ENCODE data around the gene MPEG1.

MPEG1 gene

GRCh38 chr11:59189986-59190385 is 22.7 kb downstream of the MPEG1 start:
- TF ChIP-seq NFIC (IDR thresholded peaks at IDR 0.05) (no peak), CREB1 (IDR thresholded peaks at IDR 0.05; ENCODE audit: low read depth) (no peak), FOXM1 (IDR thresholded peaks at IDR 0.05; ENCODE audit: borderline replicate concordance, low read depth) (no peak), EGR1 (IDR thresholded peaks at IDR 0.05) (no peak), TCF12 (IDR thresholded peaks at IDR 0.05; ENCODE audit: low read depth) (no peak)

DNA sequence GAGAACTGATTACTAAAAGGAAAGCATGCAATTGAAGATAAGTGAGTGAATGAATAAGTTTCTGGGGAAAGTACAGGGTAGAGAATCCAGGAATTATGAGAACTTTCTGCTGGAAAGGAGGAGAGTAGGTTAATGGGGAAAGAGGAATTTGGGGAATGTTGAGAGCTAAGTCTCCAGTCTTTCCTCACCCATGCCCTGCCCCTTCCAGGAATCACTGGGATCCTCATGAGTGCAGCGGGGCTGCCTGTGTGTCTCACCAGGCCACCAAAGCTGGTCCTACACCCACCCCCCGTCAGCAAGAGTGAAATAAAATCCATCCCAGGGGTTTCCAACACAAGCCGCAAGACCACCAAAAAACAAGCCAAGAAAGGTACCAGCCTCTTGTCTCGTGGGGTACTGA is 23.8 kb downstream of the MPEG1 start:
- TF ChIP-seq EGR1 (IDR thresholded peaks at IDR 0.05) (no peak), TAF1 (IDR thresholded peaks at IDR 0.05; ENCODE audit: low read depth) (no peak), RAD21 (IDR thresholded peaks at IDR 0.05; ENCODE audit: low read depth) (no peak), TCF12 (IDR thresholded peaks at IDR 0.05; ENCODE audit: low read depth) (no peak), YY1 (IDR thresholded peaks at IDR 0.05; ENCODE audit: low read depth) (no peak), FOXM1 (IDR thresholded peaks at IDR 0.05; ENCODE audit: borderline replicate concordance, low read depth) (no peak), ZBTB7A (IDR thresholded peaks at IDR 0.05; ENCODE audit: low read depth) (no peak), USF1 (IDR thresholded peaks at IDR 0.05) (no peak), CEBPB (IDR thresholded peaks at IDR 0.05) (no peak)
- TF ChIP-seq, protein P1, sequence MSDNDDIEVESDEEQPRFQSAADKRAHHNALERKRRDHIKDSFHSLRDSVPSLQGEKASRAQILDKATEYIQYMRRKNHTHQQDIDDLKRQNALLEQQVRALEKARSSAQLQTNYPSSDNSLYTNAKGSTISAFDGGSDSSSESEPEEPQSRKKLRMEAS (IDR thresholded peaks at IDR 0.05), result no peak

- TF ChIP-seq NFIC (IDR thresholded peaks at IDR 0.05) (no peak), EGR1 (IDR thresholded peaks at IDR 0.05) (no peak), TCF12 (IDR thresholded peaks at IDR 0.05; ENCODE audit: low read depth) (no peak), EP300 (IDR thresholded peaks at IDR 0.05; ENCODE audit: borderline replicate concordance) (no peak), YY1 (IDR thresholded peaks at IDR 0.05; ENCODE audit: low read depth) (no peak), FOXM1 (IDR thresholded peaks at IDR 0.05; ENCODE audit: borderline replicate concordance, low read depth) (no peak), REST (IDR thresholded peaks at IDR 0.05; ENCODE audit: low read depth) (no peak), TEAD4 (IDR thresholded peaks at IDR 0.05) (no peak), USF1 (IDR thresholded peaks at IDR 0.05) (no peak), ZBTB7A (IDR thresholded peaks at IDR 0.05; ENCODE audit: low read depth) (no peak), CEBPB (IDR thresholded peaks at IDR 0.05) (no peak), TAF1 (IDR thresholded peaks at IDR 0.05; ENCODE audit: low read depth) (no peak), RAD21 (IDR thresholded peaks at IDR 0.05; ENCODE audit: low read depth) (no peak), CREB1 (IDR thresholded peaks at IDR 0.05; ENCODE audit: low read depth) (no peak)
- TF ChIP-seq, protein P1 (IDR thresholded peaks at IDR 0.05), result no peak
Measured at GRCh38 chr11:59187587-59187986, 25.1 kb downstream of the MPEG1 start.

- no peak for TF ChIP-seq TEAD4 (IDR thresholded peaks at IDR 0.05)
- no peak for TF ChIP-seq YY1 (IDR thresholded peaks at IDR 0.05; ENCODE audit: low read depth)
- no peak for TF ChIP-seq REST (IDR thresholded peaks at IDR 0.05; ENCODE audit: low read depth)
- no peak for TF ChIP-seq NFIC (IDR thresholded peaks at IDR 0.05)
- TF ChIP-seq TAF1 (IDR thresholded peaks at IDR 0.05; ENCODE audit: low read depth), result no peak
- TF ChIP-seq USF1 (IDR thresholded peaks at IDR 0.05), result no peak
- TF ChIP-seq, protein P1 (IDR thresholded peaks at IDR 0.05), result no peak
- TF ChIP-seq EGR1 (IDR thresholded peaks at IDR 0.05), result no peak
Measured at GRCh38 chr11:59187035-59187434, 25.7 kb downstream of the MPEG1 start.

- TF ChIP-seq NFIC (IDR thresholded peaks at IDR 0.05), result no peak
- no peak for TF ChIP-seq TAF1 (IDR thresholded peaks at IDR 0.05; ENCODE audit: low read depth)
- TF ChIP-seq TCF12 (IDR thresholded peaks at IDR 0.05; ENCODE audit: low read depth), result no peak
Measured at GRCh38 chr11:59186130-59186594, 26.6 kb downstream of the MPEG1 start.

DNA sequence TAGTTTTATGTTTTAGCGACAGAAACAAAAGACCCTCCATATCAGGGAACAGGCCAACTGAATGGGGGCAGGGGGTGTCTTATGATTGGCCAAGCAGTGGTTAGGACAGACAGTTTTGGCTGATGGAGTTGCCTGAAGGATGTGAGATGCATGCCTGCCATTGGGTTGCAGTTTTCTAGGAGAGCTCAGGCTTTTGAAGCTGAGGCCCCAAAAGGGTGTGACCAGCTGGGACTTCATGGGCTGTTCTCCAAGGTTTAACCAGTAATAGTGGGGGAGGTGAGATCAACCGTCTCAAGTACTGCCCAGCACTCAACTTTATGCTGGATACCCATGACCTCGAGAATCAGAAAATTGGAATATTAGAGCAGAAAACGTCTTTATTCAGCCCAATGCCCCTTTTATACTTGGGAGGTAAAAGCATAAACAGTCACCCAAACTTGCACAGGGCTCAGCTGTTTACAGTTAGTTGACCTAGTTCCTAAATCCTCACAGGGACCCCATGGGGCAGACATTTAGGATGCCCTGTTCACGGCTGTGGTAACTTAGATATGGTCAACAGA is 27.3 kb downstream of the MPEG1 start:
- TF ChIP-seq RAD21 (IDR thresholded peaks at IDR 0.05; ENCODE audit: low read depth), result no peak
- TF ChIP-seq TCF12 (IDR thresholded peaks at IDR 0.05; ENCODE audit: low read depth), result no peak
- TF ChIP-seq NFIC (IDR thresholded peaks at IDR 0.05), result no peak
- TF ChIP-seq USF1 (IDR thresholded peaks at IDR 0.05), result no peak
- TF ChIP-seq EP300 (IDR thresholded peaks at IDR 0.05; ENCODE audit: borderline replicate concordance), result no peak
- TF ChIP-seq ZBTB7A (IDR thresholded peaks at IDR 0.05; ENCODE audit: low read depth), result no peak
- no peak for TF ChIP-seq REST (IDR thresholded peaks at IDR 0.05; ENCODE audit: low read depth)
- TF ChIP-seq YY1 (IDR thresholded peaks at IDR 0.05; ENCODE audit: low read depth), result no peak
- TF ChIP-seq FOXM1 (IDR thresholded peaks at IDR 0.05; ENCODE audit: borderline replicate concordance, low read depth), result no peak
- TF ChIP-seq EGR1 (IDR thresholded peaks at IDR 0.05), result no peak
- no peak for TF ChIP-seq CEBPB (IDR thresholded peaks at IDR 0.05)
- TF ChIP-seq, protein P1 (IDR thresholded peaks at IDR 0.05), result no peak

Measured in Ishikawa (cell line).